Epithelial cell of proximal tubule (primary cell): ENCODE results near the gene PRKAG1. TPM values are rescaled to one million over a fixed set of nuclear protein-coding genes. Genes with fewer than 3 reads are reported as not detected.

ENCODE experiments used
- DNase-seq: peaks from one replicate; pipeline ENCODE4 v3.0.0-alpha.2; 2011; ENCODE audit warnings: low read depth
- H3K4me3 ChIP-seq: 2 replicates; pipeline ENCODE4 v1.5.1; 2011; ENCODE audit warnings: low read depth, mild to moderate bottlenecking, low read length
- CTCF ChIP-seq: conservative IDR thresholded peaks from 2 replicates; pipeline ENCODE4 v1.5.1; 2012; ENCODE audit warnings: low read depth, mild to moderate bottlenecking, low read length
- total RNA-seq: library from RNA; depleted of rRNA; stranded (reverse); fragments of >200 nt; gene quantifications from 2 replicates; pipeline ENCODE4 v1.2.3, GENCODE V29; 2015

The PRKAG1 gene
- total RNA-seq, 1 donor from 2014 or later = 50.7 TPM

- DNase-seq = no peak
- TF ChIP-seq CTCF = no peak
- no peak overlapping the region for H3K4me3 ChIP-seq
These were observed 23.4 kb upstream of the PRKAG1 start for GRCh38 chr12:49041881-49042484.

- TF ChIP-seq CTCF = no peak
- H3K4me3 ChIP-seq = no peak overlapping the region
- DNase-seq = no peak
These were observed 22.7 kb upstream of the PRKAG1 start for GRCh38 chr12:49041036-49041880.

- TF ChIP-seq CTCF = no peak
- no peak overlapping the region for H3K4me3 ChIP-seq
- no peak for DNase-seq
These were observed 21.8 kb upstream of the PRKAG1 start for GRCh38 chr12:49040364-49040855.

- H3K4me3 ChIP-seq = no peak overlapping the region
- TF ChIP-seq CTCF = no peak
These were observed 21.1 kb upstream of the PRKAG1 start for GRCh38 chr12:49039421-49040363.

GRCh38 chr12:49038291-49038955, 19.8 kb upstream of the PRKAG1 start:
- DNase-seq = no peak
- no peak for TF ChIP-seq CTCF
- H3K4me3 ChIP-seq = no peak overlapping the region

More at GRCh38 chr12:49039421-49040363, 21.1 kb upstream of the PRKAG1 start:
- no peak for DNase-seq

- no peak for TF ChIP-seq CTCF
- no peak overlapping the region for H3K4me3 ChIP-seq
- DNase-seq = no peak
These were observed 19.3 kb upstream of the PRKAG1 start for GRCh38 chr12:49037947-49038237.
